HEK293 (cell line): ENCODE results near the gene MTCL3.

ENCODE experiments used
- CTCF ChIA-PET: fragments of 350-600 bp; formaldehyde crosslinking; extraction: SDS; loops from one replicate; lab custom pipeline; 2021; ENCODE audit warnings: antibody characterized with exemption; lab: Yijun Ruan, JAX
- POLR2A ChIA-PET: fragments of 300-600 bp; formaldehyde crosslinking; extraction: SDS; loops from one replicate; lab custom pipeline; 2020; ENCODE audit warnings: antibody characterized with exemption, inconsistent platforms; lab: Yijun Ruan, JAX
- H3K27ac ChIP-seq: fragments of 200-500 bp; sonication (Bioruptor generic); 2 replicates; pipeline ENCODE4 v1.5.1; 2014; ENCODE audit warnings: low read depth, low read length, control low read depth, inconsistent platforms; ENCODE audit errors: extremely low read depth
- H3K36me3 ChIP-seq, 2 experiments: fragments of 200-500 bp in 1 of 2; sonication (Bioruptor generic) in 1 of 2; 1 replicate in 1 of 2; 2 replicates in 1 of 2; pipeline ENCODE4 v1.5.1; 2014 to 2017; ENCODE audit warnings: inconsistent platforms in 2 of 2, low read length in 2 of 2; ENCODE audit not compliant: control insufficient read depth in 2 of 2, insufficient read depth in 1 of 2
- H3K4me1 ChIP-seq: fragments of 200-500 bp; sonication (Bioruptor generic); 2 replicates; pipeline ENCODE4 v1.5.1; 2014; ENCODE audit warnings: mild to moderate bottlenecking, low read length, inconsistent platforms; ENCODE audit not compliant: control insufficient read depth, insufficient read depth
- H3K4me3 ChIP-seq: 2 replicates; pipeline ENCODE4 v1.5.1; 2011; ENCODE audit warnings: low read depth, mild to moderate bottlenecking, control low read depth, low read length, moderate library complexity
- H3K9me3 ChIP-seq: fragments of 200-500 bp; sonication (Bioruptor generic); 2 replicates; pipeline ENCODE4 v1.5.1; 2014; ENCODE audit warnings: low read depth, low read length, inconsistent platforms; ENCODE audit not compliant: control insufficient read depth, insufficient read depth
- ATF2 ChIP-seq: fragments of 450-650 bp; formaldehyde crosslinking; IDR thresholded peaks from 2 replicates; pipeline ENCODE4 v1.5.1; 2016; ENCODE audit warnings: missing biosample characterization, missing genetic modification characterization, low read depth
- FEZF1 ChIP-seq: fragments of 450-650 bp; formaldehyde crosslinking; IDR thresholded peaks from 2 replicates; pipeline ENCODE4 v1.5.1; 2016; ENCODE audit warnings: missing biosample characterization, missing genetic modification characterization
- PRDM1 ChIP-seq: fragments of 450-650 bp; formaldehyde crosslinking; IDR thresholded peaks from 2 replicates; pipeline ENCODE4; 2016; ENCODE audit warnings: missing biosample characterization, missing genetic modification characterization
- PRDM4 ChIP-seq: fragments of 450-650 bp; formaldehyde crosslinking; IDR thresholded peaks from 2 replicates; pipeline ENCODE4 v1.5.1; 2017; ENCODE audit warnings: missing biosample characterization, missing genetic modification characterization
- SP7 ChIP-seq: fragments of 450-650 bp; formaldehyde crosslinking; IDR thresholded peaks from 2 replicates; pipeline ENCODE4 v1.5.1; 2016; ENCODE audit warnings: missing biosample characterization, missing genetic modification characterization
- WT1 ChIP-seq: fragments of 450-650 bp; formaldehyde crosslinking; IDR thresholded peaks from 2 replicates; pipeline ENCODE4 v1.5.1; 2016; ENCODE audit warnings: missing biosample characterization, missing genetic modification characterization
- ZBTB20 ChIP-seq: fragments of 450-650 bp; formaldehyde crosslinking; IDR thresholded peaks from 2 replicates; pipeline ENCODE4 v1.5.1; 2016; ENCODE audit warnings: missing biosample characterization, missing genetic modification characterization
- ZBTB49 ChIP-seq: fragments of 450-650 bp; formaldehyde crosslinking; IDR thresholded peaks from 2 replicates; pipeline ENCODE4 v1.5.1; 2016; ENCODE audit warnings: missing biosample characterization, missing genetic modification characterization, low read depth
- ZNF221 ChIP-seq: fragments of 450-650 bp; formaldehyde crosslinking; IDR thresholded peaks from 2 replicates; pipeline ENCODE4 v1.5.1; 2017; ENCODE audit warnings: missing biosample characterization, missing genetic modification characterization, borderline replicate concordance
- ZNF394 ChIP-seq: fragments of 450-650 bp; formaldehyde crosslinking; IDR thresholded peaks from 2 replicates; pipeline ENCODE4 v1.5.1; 2016; ENCODE audit warnings: missing biosample characterization, missing genetic modification characterization, mild to moderate bottlenecking, moderate library complexity, borderline replicate concordance
- ZNF529 ChIP-seq: fragments of 450-650 bp; formaldehyde crosslinking; IDR thresholded peaks from 2 replicates; pipeline ENCODE4 v1.5.1; 2017; ENCODE audit warnings: missing genetic modification characterization, missing biosample characterization; ENCODE audit not compliant: insufficient replicate concordance
- ZNF561 ChIP-seq: fragments of 450-650 bp; IDR thresholded peaks from 2 replicates; pipeline ENCODE4 v1.5.1; 2018; ENCODE audit warnings: missing biosample characterization, missing genetic modification characterization, borderline replicate concordance
- ZNF654 ChIP-seq: fragments of 450-650 bp; formaldehyde crosslinking; IDR thresholded peaks from 2 replicates; pipeline ENCODE4 v1.5.1; 2016; ENCODE audit warnings: low read depth, missing biosample characterization, missing genetic modification characterization
- ZSCAN30 ChIP-seq: fragments of 450-650 bp; IDR thresholded peaks from 2 replicates; pipeline ENCODE4 v1.5.1; 2018; ENCODE audit warnings: missing biosample characterization, mild to moderate bottlenecking, missing genetic modification characterization, moderate library complexity

MTCL3 gene

GRCh38 chr6:127484212-127484863 is 34.8 kb downstream of the MTCL3 start:
- Histone ChIP-seq H3K9me3 (no peaks in the 10 kb centered on the region), H3K4me1 (peaks cover 7% of the 10 kb centered on the region; the same call in 1 of the 2 replicates), H3K4me3 (no peak overlapping the region), H3K27ac (no peak overlapping the region)
- POLR2A ChIA-PET = interaction anchor here (2.4 kb wide), 1 partner anchor 31 kb away, joined by 9 read pairs; no protein-coding TSS in a partner anchor
- CTCF ChIA-PET = interaction anchor here (0.6 to 7.3 kb wide), 8 partner anchors 10 to 1327 kb away, joined by 3 to 54 read pairs (median 3); partner anchors contain the start of gene MTCL3
- TF ChIP-seq FEZF1 (tag by site-specific recombination) (0 out of 2 replicates have a peak, but pooled peaks have one; percentile 13), ZNF529 (tag by site-specific recombination) (no peak)
- TF ChIP-seq, all 188 proteins: peak for 1
- H3K36me3 ChIP-seq = no peaks in the 10 kb centered on the region

- Histone ChIP-seq H3K36me3 (no peaks in the 10 kb centered on the region), H3K4me1 (peaks cover 7% of the 10 kb centered on the region; the same call in 1 of the 2 replicates), H3K4me3 (no peak overlapping the region), H3K27ac (no peak overlapping the region), H3K9me3 (no peaks in the 10 kb centered on the region)
- ChIA-PET CTCF (interaction anchor here (0.6 to 7.3 kb wide), 3 partner anchors 29 to 54 kb away, joined by 3 to 54 read pairs (median 5); partner anchors contain the start of gene MTCL3), POLR2A (interaction anchor here (2.4 kb wide), 1 partner anchor 32 kb away, joined by 9 read pairs; no protein-coding TSS in a partner anchor)
- TF ChIP-seq ZNF394 (tag by site-specific recombination) (no peak), ATF2 (tag by site-specific recombination) (no peak), ZBTB20 (peak; percentile 36; the same call in 1 of the 2 replicates), ZSCAN30 (tag by site-specific recombination) (no peak), SP7 (peak; percentile 19; the same call in 1 of the 2 replicates), WT1 (no peak), ZNF561 (tag by site-specific recombination) (no peak), PRDM4 (tag by site-specific recombination) (peak; percentile 77), ZNF221 (tag by site-specific recombination) (no peak), ZNF654 (no peak)
Measured at GRCh38 chr6:127483399-127484055, 35.6 kb downstream of the MTCL3 start.

GRCh38 chr6:127482325-127482724 is 36.8 kb downstream of the MTCL3 start:
- H3K9me3 ChIP-seq = no peaks in the 10 kb centered on the region
- ChIA-PET CTCF (interaction anchor here (1.1 to 7.3 kb wide), 2 partner anchors 16 to 35 kb away, joined by 6 to 54 read pairs; partner anchors contain the start of gene MTCL3), POLR2A (no interaction called here)
- no peak overlapping the region for H3K4me3 ChIP-seq
- peaks cover 7% of the 10 kb centered on the region; the same call in 1 of the 2 replicates for H3K4me1 ChIP-seq
- no peaks in the 10 kb centered on the region for H3K36me3 ChIP-seq
- TF ChIP-seq PRDM1 (tag by site-specific recombination) (peak; percentile 85), ZBTB49 (tag by site-specific recombination) (no peak)
- no peak overlapping the region for H3K27ac ChIP-seq
